ENCODE results near the gene CKAP5.
A peak's percentile ranks its signal among the peaks of the same experiment; 100 is the strongest.

Gene CKAP5

DNA sequence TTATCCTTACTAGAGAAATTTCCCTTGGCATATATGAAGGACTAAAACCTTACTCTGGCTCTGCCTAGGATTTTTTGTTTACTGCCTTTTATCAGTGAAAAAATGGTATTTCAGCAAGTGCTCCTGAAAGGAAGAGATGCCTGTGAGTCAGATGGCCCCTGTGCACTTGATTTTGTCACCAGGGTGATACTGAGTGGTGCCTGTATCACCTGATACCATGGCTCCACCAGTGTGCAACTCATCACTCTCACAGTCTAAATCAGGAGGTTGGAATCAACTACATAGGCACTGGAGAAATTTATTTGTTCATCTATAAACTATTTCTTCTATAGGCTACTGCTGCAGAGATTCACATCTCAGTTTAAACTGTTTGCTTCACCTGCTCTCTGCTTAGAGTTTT is 83.8 kb downstream of the CKAP5 start:
- Mint-ChIP-seq H3K4me3 (no peak overlapping the region), H3K36me3 (ENCODE audit: low read depth) (peaks cover 73% of the 10 kb centered on the region), H3K27me3 (no peaks in the 10 kb centered on the region), H3K9me3 (no peaks in the 10 kb centered on the region), H3K4me1 (ENCODE audit: low read depth) (no peaks in the 10 kb centered on the region), H3K27ac (no peak overlapping the region)

DNA sequence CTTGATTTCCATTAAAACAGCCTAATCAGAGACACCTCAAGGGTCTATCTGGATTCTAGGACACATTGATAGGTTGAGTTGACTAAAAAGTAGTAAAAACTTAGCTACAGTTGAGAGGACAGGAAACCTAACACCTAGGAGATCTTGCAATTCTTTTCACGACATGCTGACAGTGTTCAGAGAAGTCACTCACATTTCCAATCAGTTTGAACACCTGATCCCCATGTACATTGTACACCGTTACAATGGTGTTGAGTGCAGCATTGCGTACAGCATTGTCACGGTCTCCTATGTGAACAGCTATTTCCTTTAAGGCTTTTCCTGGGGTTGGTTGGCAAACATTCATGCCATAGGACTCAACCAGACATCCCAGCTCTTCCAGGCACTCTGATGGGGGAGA is 84.3 kb downstream of the CKAP5 start:
- H3K36me3 Mint-ChIP-seq (ENCODE audit: low read depth): peaks cover 73% of the 10 kb centered on the region
- no peak overlapping the region for H3K27ac Mint-ChIP-seq
- H3K9me3 Mint-ChIP-seq: no peaks in the 10 kb centered on the region
- no peak overlapping the region for H3K4me3 Mint-ChIP-seq
- H3K4me1 Mint-ChIP-seq (ENCODE audit: low read depth): no peaks in the 10 kb centered on the region
- H3K27me3 Mint-ChIP-seq: no peaks in the 10 kb centered on the region

DNA sequence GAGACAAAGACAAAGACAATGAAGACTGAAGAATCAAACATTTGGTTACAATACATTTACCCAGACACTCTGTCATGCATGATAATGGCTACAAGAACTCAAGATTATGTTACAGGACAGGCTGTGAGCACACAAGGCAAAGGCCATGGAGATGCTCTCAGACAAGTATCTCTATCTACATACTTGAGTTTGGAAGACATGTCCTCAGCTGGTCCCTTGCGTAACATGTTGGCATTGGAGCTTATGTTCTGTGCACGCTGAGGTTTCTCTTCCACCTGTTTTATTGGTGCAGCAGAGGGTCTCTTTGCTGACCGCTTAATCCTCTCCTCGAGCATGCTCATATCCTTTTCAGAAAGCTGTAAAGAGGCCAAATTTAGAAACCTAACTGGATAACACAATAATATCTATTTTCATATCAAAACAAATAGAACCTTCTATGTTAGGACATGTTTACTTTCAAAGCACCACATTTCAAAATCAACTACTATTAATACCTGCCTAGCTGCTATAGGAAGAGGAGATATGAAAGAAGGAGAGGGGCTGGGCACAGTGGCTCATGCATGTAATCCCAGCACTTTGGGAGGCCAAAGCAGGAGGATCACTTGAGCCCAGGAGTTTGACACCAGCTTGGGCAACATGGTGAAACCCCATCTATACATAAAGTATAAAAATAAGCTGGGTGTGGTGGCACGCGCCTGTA is 85.5 kb downstream of the CKAP5 start:
- Mint-ChIP-seq H3K4me3 (no peak overlapping the region), H3K36me3 (ENCODE audit: low read depth) (peaks cover 74% of the 10 kb centered on the region), H3K27ac (no peak overlapping the region)

DNA sequence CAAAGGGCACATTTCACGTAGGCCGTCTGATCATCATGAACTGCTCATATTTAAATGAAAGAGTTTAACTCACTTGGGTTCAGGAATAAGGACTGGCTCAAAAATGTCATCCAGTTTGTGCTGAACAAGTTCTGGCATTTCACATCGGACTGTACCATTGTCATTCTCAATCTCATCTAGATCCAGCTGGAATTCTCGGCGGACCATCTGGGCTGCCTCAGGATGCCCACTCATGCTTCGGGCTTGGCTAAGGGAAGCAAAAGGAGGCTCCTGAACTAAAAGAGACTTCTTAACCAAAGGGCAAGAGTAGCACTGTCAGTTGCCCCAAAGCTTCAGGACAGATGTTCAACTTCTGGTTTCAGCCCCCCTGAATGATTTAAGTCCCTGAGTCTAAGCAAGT is 86.9 kb downstream of the CKAP5 start:
- no peak overlapping the region for H3K27ac Mint-ChIP-seq
- H3K4me1 Mint-ChIP-seq (ENCODE audit: low read depth): no peaks in the 10 kb centered on the region
- no peaks in the 10 kb centered on the region for H3K27me3 Mint-ChIP-seq
- no peak overlapping the region for H3K4me3 Mint-ChIP-seq
- H3K9me3 Mint-ChIP-seq: no peaks in the 10 kb centered on the region
- peaks cover 75% of the 10 kb centered on the region for H3K36me3 Mint-ChIP-seq (ENCODE audit: low read depth)

More for the DNA sequence above, 85.5 kb downstream of the CKAP5 start:
- Mint-ChIP-seq H3K27me3 (no peaks in the 10 kb centered on the region), H3K4me1 (ENCODE audit: low read depth) (no peaks in the 10 kb centered on the region), H3K9me3 (no peaks in the 10 kb centered on the region)

DNA sequence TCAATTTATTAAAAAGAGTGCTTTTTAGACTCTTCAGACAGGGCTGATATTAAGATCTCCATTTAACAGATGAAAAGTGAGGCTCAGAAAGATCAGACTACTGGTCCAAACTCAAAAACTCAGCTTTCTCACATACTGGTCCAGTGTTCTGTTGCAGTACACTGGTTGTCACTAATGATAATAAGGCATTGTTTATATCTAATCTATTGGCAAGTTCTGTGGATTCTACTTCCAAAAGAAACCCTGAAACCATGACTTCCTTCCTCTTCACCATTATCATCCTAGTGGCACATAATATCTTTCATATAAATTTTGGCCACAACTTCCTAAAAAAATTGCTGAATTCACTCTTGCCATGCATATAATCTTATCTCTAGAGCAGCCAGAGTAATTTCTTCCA is 90.1 kb downstream of the CKAP5 start:
- Mint-ChIP-seq H3K27ac (no peak overlapping the region), H3K4me1 (ENCODE audit: low read depth) (no peaks in the 10 kb centered on the region), H3K27me3 (no peaks in the 10 kb centered on the region), H3K4me3 (no peak overlapping the region), H3K9me3 (no peaks in the 10 kb centered on the region), H3K36me3 (ENCODE audit: low read depth) (peaks cover 67% of the 10 kb centered on the region)

DNA sequence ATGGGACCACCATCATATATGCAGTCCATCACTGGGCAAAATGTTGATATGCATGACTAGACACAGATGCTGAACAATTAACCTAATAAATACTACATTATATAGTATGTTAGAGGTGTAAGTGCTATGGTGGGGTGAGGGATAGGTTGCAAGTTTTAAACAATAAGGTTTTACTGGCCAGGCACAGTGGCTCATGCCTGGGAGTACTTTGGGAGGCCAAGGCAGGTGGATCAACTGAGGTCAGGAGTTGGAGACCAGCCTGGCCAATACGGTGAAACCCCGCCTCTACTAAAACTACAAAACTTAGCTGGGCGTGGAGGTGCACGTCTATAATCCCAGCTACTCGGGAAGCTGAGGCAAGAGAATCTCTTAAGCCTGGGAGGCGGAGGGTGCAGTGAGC is 98.9 kb downstream of the CKAP5 start:
- no peaks in the 10 kb centered on the region for H3K4me1 Mint-ChIP-seq (ENCODE audit: low read depth)
- peaks cover 72% of the 10 kb centered on the region for H3K36me3 Mint-ChIP-seq (ENCODE audit: low read depth)
- H3K4me3 Mint-ChIP-seq: no peak overlapping the region
- no peak overlapping the region for H3K27ac Mint-ChIP-seq
- H3K9me3 Mint-ChIP-seq: no peaks in the 10 kb centered on the region
- no peaks in the 10 kb centered on the region for H3K27me3 Mint-ChIP-seq

DNA sequence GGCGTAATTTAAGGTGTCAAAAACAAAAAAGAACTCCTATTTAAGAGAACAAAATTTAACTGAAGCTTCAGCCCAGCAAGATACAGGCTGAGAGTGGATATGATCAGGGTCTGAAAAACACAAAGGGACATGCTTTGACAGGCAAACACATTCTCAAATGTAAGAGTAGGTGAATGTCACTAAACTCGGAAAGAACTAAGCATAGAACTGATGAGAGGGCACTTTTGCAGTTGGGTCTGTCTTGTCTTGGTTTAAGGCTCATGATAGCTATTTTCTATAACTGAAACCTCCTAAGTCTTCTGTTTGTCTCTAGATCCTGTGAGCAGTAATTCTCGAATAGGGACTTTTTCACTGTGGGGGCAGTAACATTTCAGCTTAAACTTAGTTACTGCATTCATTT is 100.1 kb downstream of the CKAP5 start:
- no peaks in the 10 kb centered on the region for H3K9me3 Mint-ChIP-seq
- no peaks in the 10 kb centered on the region for H3K27me3 Mint-ChIP-seq
- H3K27ac Mint-ChIP-seq: no peak overlapping the region
- H3K36me3 Mint-ChIP-seq (ENCODE audit: low read depth): peaks cover 77% of the 10 kb centered on the region
- no peaks in the 10 kb centered on the region for H3K4me1 Mint-ChIP-seq (ENCODE audit: low read depth)
- no peak overlapping the region for H3K4me3 Mint-ChIP-seq

DNA sequence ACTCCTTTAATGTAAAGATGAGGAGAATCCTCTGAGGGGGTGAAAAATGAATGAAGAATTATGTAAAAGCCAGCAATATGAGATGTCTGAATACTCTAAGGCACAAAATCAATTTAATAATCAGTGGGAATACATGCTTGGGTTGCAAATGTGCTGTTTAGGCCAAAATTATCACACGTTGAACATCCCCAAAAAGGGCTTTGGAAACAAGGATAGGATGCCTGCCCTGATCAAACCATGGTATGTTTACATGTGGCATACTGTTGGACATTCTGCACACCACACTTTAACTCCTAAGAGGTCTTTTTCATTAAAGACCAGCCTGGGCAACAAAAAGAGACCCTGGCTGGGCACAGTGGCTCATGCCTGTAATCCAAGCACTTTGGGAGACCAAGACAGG is 100.8 kb downstream of the CKAP5 start:
- Mint-ChIP-seq H3K36me3 (ENCODE audit: low read depth) (peaks cover 72% of the 10 kb centered on the region), H3K4me1 (ENCODE audit: low read depth) (no peaks in the 10 kb centered on the region), H3K4me3 (no peak overlapping the region)

DNA sequence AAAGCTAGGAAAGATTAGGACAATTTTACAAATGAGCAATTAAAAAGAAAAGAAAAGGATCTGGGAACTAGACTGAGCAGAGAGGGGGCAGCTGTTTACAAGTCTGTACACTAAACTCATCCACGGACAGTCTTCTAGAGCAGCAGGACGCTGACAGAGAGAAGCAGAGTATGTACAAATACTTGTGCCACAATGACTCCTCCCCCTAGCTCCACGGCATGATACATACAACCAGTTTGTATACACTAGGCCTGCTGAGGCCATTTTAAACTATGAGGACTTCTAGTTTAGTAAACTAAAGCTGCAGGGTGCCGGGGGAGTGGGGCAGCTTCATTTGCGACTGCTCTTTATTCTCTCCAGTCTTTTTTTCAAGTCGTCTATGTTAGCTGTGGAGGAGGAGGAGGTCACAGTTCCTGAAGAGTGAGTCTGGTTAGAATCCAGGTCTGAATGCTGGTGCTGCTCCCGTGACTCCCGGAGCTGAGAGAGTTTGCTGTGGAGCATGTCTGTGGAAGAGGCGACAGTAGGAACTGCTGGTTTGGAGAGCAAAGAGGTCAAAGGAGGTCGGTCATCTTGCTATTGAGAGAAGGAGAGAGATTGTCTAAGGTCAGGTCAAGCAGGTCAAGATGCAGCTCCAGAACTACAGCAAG is 102.3 kb downstream of the CKAP5 start:
- no peak overlapping the region for H3K27ac Mint-ChIP-seq
- no peaks in the 10 kb centered on the region for H3K4me1 Mint-ChIP-seq (ENCODE audit: low read depth)
- no peak overlapping the region for H3K4me3 Mint-ChIP-seq
- H3K36me3 Mint-ChIP-seq (ENCODE audit: low read depth): peaks cover 61% of the 10 kb centered on the region
- no peaks in the 10 kb centered on the region for H3K27me3 Mint-ChIP-seq
- no peaks in the 10 kb centered on the region for H3K9me3 Mint-ChIP-seq

More for the DNA sequence above, 100.8 kb downstream of the CKAP5 start:
- no peaks in the 10 kb centered on the region for H3K27me3 Mint-ChIP-seq
- no peak overlapping the region for H3K27ac Mint-ChIP-seq
- no peaks in the 10 kb centered on the region for H3K9me3 Mint-ChIP-seq

DNA sequence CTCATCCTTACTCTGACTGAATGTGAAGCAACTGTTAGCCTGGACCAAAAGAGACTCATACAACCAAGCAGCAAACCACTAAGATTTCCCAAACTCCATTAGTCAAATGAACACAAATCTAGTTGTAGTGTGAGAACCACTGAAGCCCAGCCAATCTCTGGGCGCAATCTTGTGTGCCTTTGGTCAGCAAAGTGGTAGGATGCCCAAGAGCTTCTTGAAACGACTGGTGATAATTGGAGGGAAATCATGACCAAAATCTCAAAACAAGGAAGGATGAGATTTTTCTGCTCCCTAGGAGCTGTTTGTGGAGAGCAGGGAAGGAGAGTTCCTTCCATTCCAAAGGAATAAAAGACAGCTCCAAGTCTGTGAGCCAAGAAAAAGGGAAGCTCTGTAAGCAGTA is 103.0 kb downstream of the CKAP5 start:
- no peaks in the 10 kb centered on the region for H3K27me3 Mint-ChIP-seq
- no peaks in the 10 kb centered on the region for H3K4me1 Mint-ChIP-seq (ENCODE audit: low read depth)
- no peaks in the 10 kb centered on the region for H3K9me3 Mint-ChIP-seq
- H3K36me3 Mint-ChIP-seq (ENCODE audit: low read depth): peaks cover 57% of the 10 kb centered on the region
- no peak overlapping the region for H3K4me3 Mint-ChIP-seq
- no peak overlapping the region for H3K27ac Mint-ChIP-seq

DNA sequence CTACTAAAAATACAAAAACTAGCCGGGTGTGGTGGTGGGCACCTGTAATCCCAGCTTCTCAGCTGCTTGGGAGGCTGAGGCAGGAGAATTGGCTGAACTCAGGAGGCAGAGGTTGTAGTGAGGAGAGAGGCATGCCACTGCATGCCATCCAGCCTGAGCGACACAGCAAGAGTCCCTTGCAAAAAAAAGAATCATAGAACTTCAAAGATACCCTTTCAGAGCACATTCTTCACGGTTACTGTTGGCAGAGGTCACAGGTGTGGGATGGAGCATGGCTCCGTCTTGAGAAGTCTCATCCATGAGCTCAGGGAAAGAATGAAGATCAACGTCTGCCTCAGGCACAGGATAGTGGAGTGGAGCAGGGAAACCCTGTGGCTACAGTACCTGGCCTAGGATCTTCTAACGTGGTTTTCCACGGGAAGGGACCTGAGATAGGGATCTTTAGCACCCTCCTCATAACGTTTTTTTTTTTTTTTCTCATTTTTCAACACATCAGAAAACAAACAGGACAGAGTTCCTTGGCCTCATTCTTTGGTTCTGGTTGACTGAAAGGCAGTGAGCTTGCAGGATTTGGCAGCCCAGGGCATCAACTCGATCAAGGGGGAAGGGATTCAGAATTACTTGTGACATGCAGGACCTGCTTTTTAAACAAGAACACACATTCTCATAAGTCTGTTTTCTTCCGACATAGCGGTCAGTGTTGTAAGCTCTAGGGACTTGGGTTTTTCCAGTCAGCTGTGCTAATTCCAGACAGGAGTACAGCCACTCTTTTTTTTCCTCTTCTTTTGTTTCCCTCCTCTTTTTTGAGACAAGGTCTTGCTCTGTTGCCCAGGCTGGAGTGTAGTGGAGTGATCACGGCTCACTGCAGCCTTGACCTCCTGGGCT is 104.2 kb downstream of the CKAP5 start:
- Mint-ChIP-seq H3K27ac (peak overlapping the region; percentile 36), H3K9me3 (no peaks in the 10 kb centered on the region), H3K4me3 (no peak overlapping the region), H3K4me1 (ENCODE audit: low read depth) (no peaks in the 10 kb centered on the region), H3K27me3 (no peaks in the 10 kb centered on the region), H3K36me3 (ENCODE audit: low read depth) (peaks cover 48% of the 10 kb centered on the region)

DNA sequence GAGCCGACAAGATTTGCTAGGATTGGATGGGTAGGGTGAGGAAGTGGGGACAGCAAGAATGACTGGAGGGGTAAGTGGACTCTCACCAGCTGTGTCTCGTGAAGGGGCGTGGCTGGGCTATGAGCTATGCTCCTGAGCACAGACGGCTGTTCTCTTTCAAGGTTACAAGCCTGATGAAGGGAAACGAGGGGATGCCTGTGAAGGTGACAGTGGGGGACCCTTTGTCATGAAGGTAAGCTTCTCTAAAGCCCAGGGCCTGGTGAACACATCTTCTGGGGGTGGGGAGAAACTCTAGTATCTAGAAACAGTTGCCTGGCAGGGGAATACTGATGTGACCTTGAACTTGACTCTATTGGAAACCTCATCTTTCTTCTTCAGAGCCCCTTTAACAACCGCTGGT is 107.2 kb downstream of the CKAP5 start:
- H3K27ac Mint-ChIP-seq: no peak overlapping the region
- H3K4me3 Mint-ChIP-seq: no peak overlapping the region
- no peaks in the 10 kb centered on the region for H3K4me1 Mint-ChIP-seq (ENCODE audit: low read depth)
- H3K36me3 Mint-ChIP-seq (ENCODE audit: low read depth): peaks cover 31% of the 10 kb centered on the region
- no peaks in the 10 kb centered on the region for H3K9me3 Mint-ChIP-seq
- H3K27me3 Mint-ChIP-seq: no peaks in the 10 kb centered on the region

DNA sequence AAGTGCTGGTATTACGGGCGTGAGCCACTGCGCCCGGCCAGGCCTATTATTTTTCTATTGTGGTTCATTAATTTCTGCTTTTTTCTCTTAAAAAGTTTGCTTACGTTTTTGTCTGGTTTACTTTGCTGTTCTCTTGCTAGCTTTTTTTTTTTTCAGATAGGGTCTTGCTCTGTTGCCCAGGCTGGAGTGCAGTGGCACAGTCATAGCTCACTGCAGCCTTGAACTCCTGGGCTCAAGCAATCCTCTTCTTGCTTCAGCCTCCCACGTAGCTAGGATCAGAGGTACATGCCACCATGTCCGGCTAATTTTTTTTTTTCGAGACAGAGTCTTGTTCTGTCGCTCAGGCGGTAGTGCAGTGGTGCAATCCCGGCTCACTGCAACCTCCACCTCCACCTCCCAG is 108.4 kb downstream of the CKAP5 start:
- Mint-ChIP-seq H3K4me1 (ENCODE audit: low read depth) (no peaks in the 10 kb centered on the region), H3K36me3 (ENCODE audit: low read depth) (peaks cover 19% of the 10 kb centered on the region), H3K27me3 (no peaks in the 10 kb centered on the region), H3K4me3 (no peak overlapping the region), H3K27ac (no peak overlapping the region), H3K9me3 (no peaks in the 10 kb centered on the region)

DNA sequence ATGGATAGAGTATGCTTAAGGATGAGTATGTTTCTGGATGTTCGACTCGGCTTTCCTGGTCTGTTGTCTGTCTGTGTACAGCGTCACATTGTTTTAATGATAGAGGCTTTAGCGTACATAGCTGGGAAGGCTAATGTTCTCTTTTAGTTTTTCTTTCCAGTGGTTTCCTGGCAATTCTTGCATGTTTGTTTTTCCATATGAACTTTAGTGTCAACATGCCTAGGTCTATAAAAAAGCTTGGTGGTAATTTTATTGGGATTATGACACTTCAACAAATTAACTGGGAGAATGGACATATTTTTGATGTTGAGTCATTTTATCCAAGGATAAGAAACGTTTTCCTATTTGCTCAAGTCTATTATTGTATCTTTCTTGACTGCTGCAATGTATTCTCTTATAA is 109.5 kb downstream of the CKAP5 start:
- peaks cover 9% of the 10 kb centered on the region for H3K36me3 Mint-ChIP-seq (ENCODE audit: low read depth)
- H3K27ac Mint-ChIP-seq: no peak overlapping the region

DNA sequence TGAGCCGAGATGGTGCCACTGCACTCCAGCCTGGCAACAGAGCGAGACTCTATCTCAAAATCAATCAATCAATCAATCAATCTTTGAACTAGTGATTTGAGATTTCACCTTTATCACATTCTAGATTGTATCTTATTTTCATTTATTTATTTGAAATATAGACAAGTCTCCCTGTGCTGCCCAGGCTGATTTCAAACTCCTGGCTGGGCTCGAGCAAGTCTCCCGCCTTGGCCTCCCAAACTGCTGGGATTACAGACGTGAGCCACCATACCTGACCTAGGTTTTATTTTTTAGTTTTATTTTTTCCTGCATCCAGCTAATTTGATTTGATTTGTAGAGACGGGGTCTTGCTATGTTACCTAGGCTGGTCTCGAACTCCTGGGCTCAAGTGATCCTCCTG is 109.9 kb downstream of the CKAP5 start:
- H3K9me3 Mint-ChIP-seq: no peaks in the 10 kb centered on the region
- no peaks in the 10 kb centered on the region for H3K4me1 Mint-ChIP-seq (ENCODE audit: low read depth)
- no peak overlapping the region for H3K4me3 Mint-ChIP-seq
- H3K36me3 Mint-ChIP-seq (ENCODE audit: low read depth): peaks cover 4% of the 10 kb centered on the region
- H3K27ac Mint-ChIP-seq: no peak overlapping the region
- no peaks in the 10 kb centered on the region for H3K27me3 Mint-ChIP-seq

More for the DNA sequence above, 109.5 kb downstream of the CKAP5 start:
- Mint-ChIP-seq H3K4me1 (ENCODE audit: low read depth) (no peaks in the 10 kb centered on the region), H3K9me3 (no peaks in the 10 kb centered on the region), H3K4me3 (no peak overlapping the region), H3K27me3 (no peaks in the 10 kb centered on the region)

Data from stimulated activated naive CD8-positive, alpha-beta T cell treated with anti-CD3 and anti-CD28 coated beads, Interleukin-15, Interleukin-2, amounts not matched to agents 100 ng/mL and 50 ng/mL, for 24 hours (primary cell).